HUES48 (cell line): ENCODE measurements around the gene FOSL2.

Source experiments
- H3K27ac ChIP-seq: one replicate; pipeline ENCODE4 v1.7.0; 2013; ENCODE audit warnings: low read depth, low read length, inconsistent platforms
- H3K27me3 ChIP-seq: 2 replicates; pipeline ENCODE4 v1.6.1; 2013; ENCODE audit warnings: mild to moderate bottlenecking, low read length; ENCODE audit not compliant: control insufficient read depth, insufficient read depth
- H3K36me3 ChIP-seq: 2 replicates; pipeline ENCODE4 v1.6.1; 2013; ENCODE audit warnings: low read length; ENCODE audit not compliant: control insufficient read depth, insufficient read depth
- H3K4me1 ChIP-seq: 2 replicates; pipeline ENCODE4 v1.6.1; 2013; ENCODE audit warnings: mild to moderate bottlenecking, low read length; ENCODE audit not compliant: control insufficient read depth, insufficient read depth
- H3K4me3 ChIP-seq: 2 replicates; pipeline ENCODE4 v1.5.1; 2013; ENCODE audit warnings: mild to moderate bottlenecking, low read depth, low read length
- H3K9ac ChIP-seq: 2 replicates; pipeline ENCODE4 v1.6.1; 2013; ENCODE audit warnings: mild to moderate bottlenecking, low read depth, low read length, moderate library complexity
- H3K9me3 ChIP-seq: 2 replicates; pipeline ENCODE4 v1.6.1; 2013; ENCODE audit warnings: low read length; ENCODE audit not compliant: control insufficient read depth, insufficient read depth

FOSL2 gene

DNA sequence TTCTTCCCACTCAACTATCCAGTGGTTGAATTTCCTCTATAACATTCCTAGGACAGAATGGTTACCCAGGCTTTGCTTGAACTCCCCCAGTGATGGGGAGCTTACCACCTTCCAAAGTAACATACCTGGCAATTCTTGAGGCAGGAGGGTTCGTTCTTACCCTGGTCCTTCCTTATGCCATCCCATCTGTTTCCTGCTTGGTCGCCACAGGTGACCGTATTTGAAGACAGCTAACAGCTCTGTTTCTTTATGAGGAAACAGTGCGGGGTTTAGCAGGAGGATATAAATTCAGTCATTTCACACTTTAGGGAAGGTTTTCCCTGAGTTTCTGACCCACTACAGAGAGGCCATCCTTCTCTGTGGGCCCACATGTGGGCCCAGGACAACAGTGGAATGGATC is 42.6 kb downstream of the FOSL2 start:
- Histone ChIP-seq H3K36me3 (no peaks in the 10 kb centered on the region), H3K4me1 (no peaks in the 10 kb centered on the region), H3K27ac (no peak overlapping the region), H3K9me3 (peaks cover 7% of the 10 kb centered on the region; the same call in 1 of the 2 replicates), H3K4me3 (no peak overlapping the region), H3K9ac (no peak overlapping the region), H3K27me3 (no peaks in the 10 kb centered on the region)

DNA sequence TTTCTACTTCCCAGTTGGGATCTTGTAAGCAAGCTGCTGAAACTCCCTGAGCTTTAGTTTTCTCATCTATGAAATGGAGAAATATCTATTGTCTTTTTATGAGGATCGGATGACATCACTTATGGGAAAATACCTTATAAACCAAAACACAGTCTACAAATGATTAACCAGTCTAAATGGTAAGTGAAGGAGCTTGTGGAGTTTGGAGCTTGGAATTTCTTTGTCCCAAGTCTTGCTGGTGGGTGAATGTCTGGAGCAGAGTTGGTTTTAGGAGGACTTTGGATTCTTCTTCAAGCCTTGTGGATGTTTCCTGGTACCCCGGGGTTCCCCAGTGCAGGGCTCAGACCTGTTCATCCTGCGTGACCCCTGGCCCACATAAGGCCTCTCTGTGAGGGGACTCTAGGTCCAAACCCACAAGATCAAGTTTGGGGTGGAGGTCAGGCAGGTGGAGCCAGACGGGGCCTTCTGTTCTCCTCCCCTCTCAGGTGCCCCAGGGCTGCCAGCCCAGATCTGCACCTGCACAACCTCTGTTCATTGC is 43.2 kb downstream of the FOSL2 start:
- no peak overlapping the region for H3K27ac ChIP-seq
- no peak overlapping the region for H3K4me3 ChIP-seq
- H3K27me3 ChIP-seq = no peaks in the 10 kb centered on the region
- no peaks in the 10 kb centered on the region for H3K4me1 ChIP-seq
- H3K9me3 ChIP-seq = peaks cover 7% of the 10 kb centered on the region; the same call in 1 of the 2 replicates
- no peak overlapping the region for H3K9ac ChIP-seq
- H3K36me3 ChIP-seq = no peaks in the 10 kb centered on the region

DNA sequence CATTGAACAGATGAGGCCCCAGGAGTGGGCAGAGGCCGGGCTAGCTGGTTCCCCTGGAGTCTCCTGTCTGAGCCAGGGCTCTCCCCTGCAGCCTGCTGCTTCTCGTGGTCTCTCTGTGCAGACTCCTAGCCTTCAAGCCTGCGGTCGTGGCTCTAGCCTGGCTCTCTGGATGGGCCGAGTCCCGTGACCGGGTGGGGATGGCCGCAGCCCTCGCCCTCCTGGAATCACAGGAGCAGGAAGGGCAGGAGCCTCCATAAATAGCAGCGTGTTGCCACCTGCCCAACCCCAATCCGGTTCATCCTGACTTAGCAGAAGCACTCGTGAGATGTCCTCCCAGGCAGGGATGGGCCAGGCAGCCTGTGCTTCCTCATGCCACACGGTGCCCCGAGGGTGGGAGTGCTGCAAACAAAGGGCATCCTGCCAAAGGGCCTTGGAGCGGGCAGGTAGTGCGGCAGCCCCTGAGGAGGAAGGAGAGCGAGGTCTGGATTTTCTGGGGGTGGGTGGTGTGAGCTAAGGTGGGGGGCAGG is 43.9 kb downstream of the FOSL2 start:
- no peaks in the 10 kb centered on the region for H3K27me3 ChIP-seq
- H3K36me3 ChIP-seq = no peaks in the 10 kb centered on the region
- peaks cover 7% of the 10 kb centered on the region; the same call in 1 of the 2 replicates for H3K9me3 ChIP-seq
- H3K4me3 ChIP-seq = no peak overlapping the region
- H3K9ac ChIP-seq = no peak overlapping the region
- H3K4me1 ChIP-seq = no peaks in the 10 kb centered on the region
- H3K27ac ChIP-seq = no peak overlapping the region

- Histone ChIP-seq H3K36me3 (no peaks in the 10 kb centered on the region), H3K9me3 (peaks cover 7% of the 10 kb centered on the region; the same call in 1 of the 2 replicates), H3K27me3 (no peaks in the 10 kb centered on the region), H3K9ac (no peak overlapping the region), H3K27ac (no peak overlapping the region), H3K4me1 (no peaks in the 10 kb centered on the region), H3K4me3 (no peak overlapping the region)
Observed at GRCh38 chr2:28437149-28437835, 44.6 kb downstream of the FOSL2 start.

DNA sequence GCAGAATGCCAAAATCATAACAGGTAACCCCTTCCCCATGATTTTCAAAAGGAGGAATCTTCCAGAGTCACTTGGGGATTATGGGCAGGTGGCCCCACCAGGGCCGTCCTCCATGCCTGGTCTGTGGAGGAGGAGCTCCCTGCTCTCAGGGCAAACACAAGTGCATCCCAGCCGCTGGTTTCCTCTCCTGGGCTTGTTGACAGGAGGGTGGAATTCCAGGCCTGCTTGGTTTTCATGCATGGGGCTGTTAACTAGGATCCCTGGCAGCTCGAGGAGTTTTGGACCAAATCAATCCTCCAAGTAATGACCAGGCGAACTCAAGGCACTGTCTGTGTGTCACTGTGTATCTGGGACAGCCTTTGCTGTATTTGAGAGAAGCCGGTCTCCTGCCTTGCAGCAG is 45.3 kb downstream of the FOSL2 start:
- H3K27ac ChIP-seq = no peak overlapping the region
- no peak overlapping the region for H3K4me3 ChIP-seq
- H3K27me3 ChIP-seq = no peaks in the 10 kb centered on the region
- no peak overlapping the region for H3K9ac ChIP-seq
- no peaks in the 10 kb centered on the region for H3K36me3 ChIP-seq
- H3K4me1 ChIP-seq = no peaks in the 10 kb centered on the region
- peaks cover 5% of the 10 kb centered on the region; the same call in 1 of the 2 replicates for H3K9me3 ChIP-seq

DNA sequence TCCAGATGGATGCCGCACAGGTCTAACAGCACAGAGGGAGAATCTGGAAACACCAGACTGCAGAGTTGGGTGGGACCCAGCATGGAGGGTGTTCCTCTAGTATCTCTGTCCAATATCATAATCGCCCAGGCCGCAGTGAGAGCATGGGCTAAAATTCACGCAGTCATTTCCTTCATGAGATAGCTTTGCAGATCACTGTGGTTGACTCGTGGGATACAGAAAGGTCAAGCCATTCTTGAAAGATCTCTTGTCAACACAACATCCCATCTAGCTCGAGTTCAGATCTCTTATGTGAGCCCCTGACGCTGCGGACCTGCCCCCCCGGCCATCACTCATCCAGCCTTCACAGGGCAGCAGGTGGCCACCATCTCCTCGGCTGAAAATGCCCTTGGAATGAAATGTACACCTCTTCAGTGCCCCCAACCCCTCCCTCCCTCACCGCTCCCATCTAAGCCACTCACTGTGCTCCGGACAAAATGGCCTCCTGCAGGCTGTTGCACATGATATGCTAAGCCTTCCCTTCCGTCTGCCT is 45.9 kb downstream of the FOSL2 start:
- no peaks in the 10 kb centered on the region for H3K9me3 ChIP-seq
- H3K9ac ChIP-seq = no peak overlapping the region
- no peaks in the 10 kb centered on the region for H3K36me3 ChIP-seq
- H3K4me3 ChIP-seq = no peak overlapping the region
- H3K27ac ChIP-seq = no peak overlapping the region
- no peaks in the 10 kb centered on the region for H3K27me3 ChIP-seq
- no peaks in the 10 kb centered on the region for H3K4me1 ChIP-seq

GRCh38 chr2:28439127-28439526 is 46.5 kb downstream of the FOSL2 start:
- H3K4me1 ChIP-seq = no peaks in the 10 kb centered on the region
- H3K27ac ChIP-seq = no peak overlapping the region
- no peak overlapping the region for H3K9ac ChIP-seq
- H3K4me3 ChIP-seq = no peak overlapping the region
- no peaks in the 10 kb centered on the region for H3K27me3 ChIP-seq
- no peaks in the 10 kb centered on the region for H3K9me3 ChIP-seq
- H3K36me3 ChIP-seq = no peaks in the 10 kb centered on the region

DNA sequence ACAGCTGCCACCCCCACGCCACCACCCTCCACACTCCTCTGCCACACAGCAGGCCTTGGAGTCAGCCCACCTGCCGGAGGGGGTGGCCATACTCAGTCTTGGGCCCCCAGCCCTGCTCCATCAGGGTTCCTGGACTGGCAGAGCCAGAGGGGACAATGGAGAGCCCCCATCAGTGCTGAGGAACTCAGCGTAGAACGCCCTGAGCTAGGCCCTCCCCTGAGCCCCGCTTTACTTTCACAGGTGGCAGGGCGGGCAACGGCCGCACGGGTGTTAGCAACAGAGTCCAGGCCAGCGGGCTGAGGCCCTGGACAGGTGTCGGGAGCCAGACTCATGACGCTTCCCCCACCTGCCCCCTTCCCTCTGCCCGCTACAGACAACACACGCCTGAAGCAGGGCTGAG is 47.1 kb downstream of the FOSL2 start:
- Histone ChIP-seq H3K27me3 (no peaks in the 10 kb centered on the region), H3K4me3 (no peak overlapping the region), H3K4me1 (no peaks in the 10 kb centered on the region), H3K9me3 (no peaks in the 10 kb centered on the region), H3K27ac (no peak overlapping the region), H3K36me3 (no peaks in the 10 kb centered on the region), H3K9ac (no peak overlapping the region)

- Histone ChIP-seq H3K4me3 (no peak overlapping the region), H3K4me1 (no peaks in the 10 kb centered on the region), H3K9ac (no peak overlapping the region), H3K9me3 (no peaks in the 10 kb centered on the region), H3K27ac (no peak overlapping the region), H3K27me3 (no peaks in the 10 kb centered on the region), H3K36me3 (no peaks in the 10 kb centered on the region)
Observed at GRCh38 chr2:28442328-28442727, 49.7 kb downstream of the FOSL2 start.

- no peak overlapping the region for H3K4me3 ChIP-seq
- H3K4me1 ChIP-seq = no peaks in the 10 kb centered on the region
- H3K9me3 ChIP-seq = no peaks in the 10 kb centered on the region
- no peak overlapping the region for H3K27ac ChIP-seq
- no peaks in the 10 kb centered on the region for H3K36me3 ChIP-seq
- no peaks in the 10 kb centered on the region for H3K27me3 ChIP-seq
- no peak overlapping the region for H3K9ac ChIP-seq
Observed at GRCh38 chr2:28444956-28445355, 52.3 kb downstream of the FOSL2 start.

DNA sequence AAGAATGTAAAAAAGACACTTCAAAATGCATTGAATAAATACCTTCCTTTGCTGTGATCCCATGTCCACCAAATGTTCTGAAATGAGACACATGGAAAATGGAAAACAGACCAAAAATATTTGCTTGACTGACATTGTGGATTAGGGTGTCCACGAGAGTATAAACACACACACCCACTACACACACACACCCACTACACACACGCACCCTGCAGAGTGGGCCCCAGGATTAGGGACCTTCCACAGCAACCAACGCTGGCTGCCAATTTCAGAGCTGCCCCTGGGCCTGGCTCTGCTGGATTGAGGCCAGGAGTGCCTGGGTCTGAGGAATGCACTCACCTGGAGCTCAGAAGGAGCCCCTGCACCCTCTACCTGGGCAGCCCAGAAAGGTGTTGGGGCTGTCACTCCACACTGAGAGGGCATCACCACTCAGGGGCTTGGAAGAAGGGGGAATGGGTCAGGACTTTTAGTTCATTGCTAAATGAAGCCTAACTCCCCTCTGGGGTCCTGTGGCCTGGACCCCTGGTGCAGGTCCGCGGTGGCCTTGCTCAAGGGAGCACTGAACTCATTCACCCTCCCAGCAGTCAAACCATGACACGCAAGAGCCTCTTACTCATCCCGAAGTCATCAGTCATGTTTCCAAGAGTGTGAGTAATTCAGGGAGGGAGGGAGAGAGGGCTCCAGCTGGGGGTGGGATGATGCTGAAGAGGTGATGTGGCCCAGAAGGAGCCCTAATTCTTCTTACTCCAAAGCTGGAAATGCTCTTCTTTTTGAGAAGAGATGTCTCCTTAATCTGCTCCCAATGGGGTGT is 53.0 kb downstream of the FOSL2 start:
- no peaks in the 10 kb centered on the region for H3K27me3 ChIP-seq
- H3K4me3 ChIP-seq = no peak overlapping the region
- H3K9ac ChIP-seq = no peak overlapping the region
- no peaks in the 10 kb centered on the region for H3K9me3 ChIP-seq
- H3K4me1 ChIP-seq = no peaks in the 10 kb centered on the region
- no peak overlapping the region for H3K27ac ChIP-seq
- no peaks in the 10 kb centered on the region for H3K36me3 ChIP-seq
